GM21528 (cell line): Measurements from ENCODE around the gene OGG1.

Experiments used
- ATAC-seq: cut with Tn5 transposase; IDR thresholded peaks from one replicate; pipeline ENCODE4 v1.9.1; 2021; ENCODE audit warnings: mild to moderate bottlenecking, moderate library complexity; ENCODE audit not compliant: unreplicated experiment, low FRiP score

Gene OGG1

DNA sequence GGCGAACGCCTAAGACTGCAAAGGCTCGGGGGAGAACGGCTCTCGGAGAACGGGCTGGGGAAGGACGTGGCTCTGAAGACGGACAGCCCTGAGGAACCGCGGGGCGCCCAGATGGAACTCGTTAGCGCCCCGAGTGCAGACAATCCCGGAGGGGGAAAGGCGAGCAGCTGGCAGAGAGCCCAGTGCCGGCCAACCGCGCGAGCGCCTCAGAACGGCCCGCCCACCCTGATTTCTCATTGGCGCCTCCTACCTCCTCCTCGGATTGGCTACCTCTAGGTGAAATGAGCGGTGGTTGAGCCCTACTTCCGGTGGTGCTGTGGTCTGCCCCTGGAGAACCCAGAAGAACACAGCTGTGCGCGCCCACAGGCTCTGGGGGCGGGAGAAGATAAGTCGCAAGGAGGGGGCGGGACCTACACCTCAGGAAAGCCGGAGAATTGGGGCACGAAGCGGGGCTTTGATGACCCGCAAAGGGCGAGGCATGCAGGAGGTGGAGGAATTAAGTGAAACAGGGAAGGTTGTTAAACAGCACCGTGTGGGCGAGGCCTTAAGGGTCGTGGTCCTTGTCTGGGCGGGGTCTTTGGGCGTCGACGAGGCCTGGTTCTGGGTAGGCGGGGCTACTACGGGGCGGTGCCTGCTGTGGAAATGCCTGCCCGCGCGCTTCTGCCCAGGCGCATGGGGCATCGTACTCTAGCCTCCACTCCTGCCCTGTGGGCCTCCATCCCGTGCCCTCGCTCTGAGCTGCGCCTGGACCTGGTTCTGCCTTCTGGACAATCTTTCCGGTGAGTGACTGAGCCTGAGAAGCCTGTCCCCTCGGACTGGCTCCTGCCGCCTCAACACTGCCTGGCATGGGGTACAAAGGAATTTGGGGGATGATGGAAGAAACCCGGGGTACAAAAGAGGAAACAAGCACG lies at the start of gene OGG1:
Gene OGG1 (plus strand): TSS at position 308 of the 911 bp plus-strand sequence. CDS start 335 bp downstream, at position 643.
- peak; percentile 92 for ATAC-seq

- no peak for ATAC-seq
These were observed 49.2 kb upstream of the OGG1 start for GRCh38 chr3:9700536-9700935.

GRCh38 chr3:9701006-9701405 lies 48.7 kb upstream of the OGG1 start:
- no peak for ATAC-seq

DNA sequence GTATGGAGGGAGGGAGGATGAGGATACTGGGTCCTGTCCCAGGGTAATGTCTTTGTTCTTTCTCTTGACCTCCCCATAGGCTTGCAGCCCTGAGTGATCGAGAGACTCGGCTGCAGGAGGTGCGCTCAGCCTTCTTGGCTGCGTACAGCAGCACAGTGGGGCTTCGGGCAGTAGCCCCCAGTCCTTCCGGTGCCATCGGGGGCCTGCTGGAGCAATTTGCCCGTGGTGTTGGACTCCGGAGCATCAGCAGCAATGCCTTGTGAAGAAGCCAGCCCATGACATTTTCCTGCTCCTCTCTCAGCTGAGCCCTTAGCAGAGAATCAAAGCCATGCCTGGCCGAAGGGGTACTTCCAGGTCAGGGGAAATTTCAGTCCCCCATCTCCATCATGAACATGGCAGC lies 48.0 kb upstream of the OGG1 start:
- ATAC-seq, result no peak

GRCh38 chr3:9703240-9703639 lies 46.5 kb upstream of the OGG1 start:
- ATAC-seq, result no peak

DNA sequence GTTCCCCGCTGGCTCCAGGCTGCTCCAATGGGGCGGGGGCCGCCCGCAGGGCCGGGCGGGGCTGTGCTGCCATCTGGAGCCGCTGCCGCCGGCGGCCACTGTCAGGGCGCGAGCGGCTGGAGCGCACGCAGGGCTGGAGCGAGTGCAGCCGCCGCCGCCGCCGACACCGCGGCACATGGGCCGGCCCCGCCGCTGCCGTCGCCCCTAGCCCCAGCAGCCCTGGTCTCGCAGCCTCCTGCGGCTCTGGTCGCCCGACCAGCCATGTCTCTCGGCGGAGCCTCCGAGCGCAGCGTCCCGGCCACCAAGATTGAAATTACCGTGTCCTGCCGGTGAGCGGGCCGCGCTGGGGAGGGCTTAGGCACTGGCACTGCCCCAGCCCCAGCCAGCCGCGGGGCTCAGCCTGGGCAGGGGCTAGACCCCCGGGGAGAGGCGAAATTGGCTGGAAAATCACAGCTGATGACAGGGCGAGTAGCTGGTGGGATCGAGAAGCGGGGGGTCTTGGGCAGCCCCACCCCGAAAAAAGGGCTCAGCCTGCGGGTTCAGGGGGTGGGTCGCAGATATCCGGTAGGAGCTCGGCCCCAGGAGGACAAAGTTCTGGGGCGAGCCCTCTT lies 45.9 kb upstream of the OGG1 start, which contains the start of gene CPNE9:
Gene CPNE9 (plus strand): TSS at position 98 of the 611 bp plus-strand sequence. CDS start 164 bp downstream, at position 262.
- ATAC-seq, result no peak

DNA sequence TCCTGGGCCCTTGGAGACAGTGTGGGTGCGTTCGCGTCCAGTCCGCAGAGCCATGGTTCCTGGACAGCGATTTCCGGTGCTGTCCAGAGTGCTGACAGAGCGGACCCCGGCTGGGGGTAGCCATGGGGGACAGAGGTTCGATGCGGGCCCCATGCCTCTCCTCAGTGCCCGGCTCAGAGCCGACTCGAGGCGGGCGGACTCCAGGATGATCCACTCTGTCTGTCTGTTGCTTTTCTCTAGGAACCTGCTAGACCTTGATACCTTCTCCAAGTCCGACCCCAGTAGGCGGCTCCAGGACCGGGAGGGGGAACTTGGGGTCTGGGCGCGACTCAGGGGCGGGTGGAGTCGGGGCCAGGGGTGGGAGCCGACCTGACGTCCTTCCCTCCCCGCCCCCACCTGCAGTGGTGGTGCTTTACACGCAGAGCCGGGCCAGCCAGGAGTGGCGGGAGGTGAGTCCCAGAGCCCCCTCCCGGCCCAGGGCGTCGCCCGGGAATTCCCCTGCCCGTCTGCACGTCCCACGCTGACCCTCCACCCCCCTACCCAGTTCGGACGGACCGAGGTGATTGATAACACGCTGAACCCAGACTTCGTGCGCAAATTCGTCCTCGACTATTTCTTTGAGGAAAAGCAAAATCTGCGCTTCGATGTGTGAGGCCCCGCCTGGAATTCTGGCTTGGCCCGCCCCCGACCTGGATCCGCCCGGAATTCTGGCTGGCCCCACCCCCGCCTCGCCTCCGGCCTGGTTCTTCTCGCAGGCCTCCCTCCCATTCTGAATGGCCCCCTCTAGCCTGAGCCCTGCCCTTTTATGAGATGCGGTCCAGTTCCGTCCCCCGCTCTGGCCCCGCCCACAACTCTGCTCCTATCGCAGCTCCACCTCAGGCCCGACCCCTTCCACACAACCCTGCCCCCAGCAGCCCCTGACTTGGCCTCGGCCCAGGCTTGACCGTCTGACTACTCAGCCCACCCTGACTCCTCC lies 45.1 kb upstream of the OGG1 start:
- ATAC-seq, result no peak

DNA sequence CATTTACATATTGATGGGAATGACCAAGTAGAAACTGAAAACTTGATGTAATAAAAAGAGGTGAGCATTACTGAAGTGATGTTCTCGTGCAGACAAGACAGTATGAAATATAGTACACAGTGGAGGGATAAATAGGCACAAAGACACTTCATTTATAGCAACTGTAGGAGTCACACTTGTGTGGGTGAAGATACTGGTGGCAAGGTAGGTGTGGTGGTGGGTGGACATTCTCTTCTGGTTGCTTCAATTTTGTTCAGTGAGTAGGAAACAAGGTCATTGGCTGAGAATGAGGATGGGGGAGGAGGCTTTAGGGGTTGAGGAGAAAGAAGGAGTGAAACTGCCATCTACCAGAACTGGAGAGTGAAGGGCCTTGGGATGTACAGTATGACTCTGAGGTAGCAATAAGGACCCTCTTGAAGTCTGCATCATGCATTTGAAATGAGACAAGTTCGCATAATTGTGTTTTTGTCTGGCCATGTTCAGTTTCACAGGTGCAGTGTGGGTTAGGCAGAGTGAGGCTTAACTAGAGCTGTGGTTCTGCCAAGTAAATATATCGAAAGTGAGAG lies 39.5 kb upstream of the OGG1 start:
- ATAC-seq, result no peak

DNA sequence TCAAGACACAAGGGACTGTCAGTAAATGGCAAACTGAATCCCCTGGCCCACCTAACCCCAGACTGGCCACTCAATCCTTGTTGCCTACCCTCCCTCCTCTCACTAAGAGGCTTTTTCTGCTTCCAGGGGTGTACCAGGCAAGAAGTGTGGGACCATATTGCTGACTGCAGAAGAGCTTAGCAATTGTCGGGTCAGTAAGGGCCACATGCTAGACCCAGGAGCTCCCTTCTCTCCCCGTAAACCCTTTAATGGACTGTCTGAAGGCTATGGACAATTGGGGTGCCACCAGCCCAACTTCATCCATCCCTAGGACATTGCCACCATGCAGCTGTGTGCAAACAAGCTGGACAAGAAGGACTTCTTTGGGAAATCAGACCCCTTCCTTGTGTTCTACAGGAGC lies 37.3 kb upstream of the OGG1 start:
- ATAC-seq, result no peak

- ATAC-seq, result no peak
These were observed 36.6 kb upstream of the OGG1 start for GRCh38 chr3:9713142-9713541.

DNA sequence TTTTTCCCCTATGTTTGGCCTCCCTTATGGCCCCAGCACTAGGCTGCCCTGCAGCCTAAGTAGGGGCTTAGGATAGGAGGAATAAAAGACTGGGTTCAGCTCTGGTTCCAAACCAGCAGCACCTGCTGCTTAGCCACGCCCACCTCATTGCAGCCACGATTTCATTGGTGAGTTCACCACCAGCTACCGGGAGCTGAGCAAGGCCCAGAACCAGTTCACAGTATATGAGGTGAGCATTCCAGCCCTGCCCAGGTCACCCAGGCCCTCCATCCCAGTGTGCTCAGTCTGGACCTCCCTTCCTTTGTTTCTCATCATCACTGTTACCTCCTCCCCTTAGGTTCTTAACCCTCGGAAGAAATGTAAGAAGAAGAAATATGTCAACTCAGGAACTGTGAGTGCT lies 34.6 kb upstream of the OGG1 start:
- no peak for ATAC-seq

DNA sequence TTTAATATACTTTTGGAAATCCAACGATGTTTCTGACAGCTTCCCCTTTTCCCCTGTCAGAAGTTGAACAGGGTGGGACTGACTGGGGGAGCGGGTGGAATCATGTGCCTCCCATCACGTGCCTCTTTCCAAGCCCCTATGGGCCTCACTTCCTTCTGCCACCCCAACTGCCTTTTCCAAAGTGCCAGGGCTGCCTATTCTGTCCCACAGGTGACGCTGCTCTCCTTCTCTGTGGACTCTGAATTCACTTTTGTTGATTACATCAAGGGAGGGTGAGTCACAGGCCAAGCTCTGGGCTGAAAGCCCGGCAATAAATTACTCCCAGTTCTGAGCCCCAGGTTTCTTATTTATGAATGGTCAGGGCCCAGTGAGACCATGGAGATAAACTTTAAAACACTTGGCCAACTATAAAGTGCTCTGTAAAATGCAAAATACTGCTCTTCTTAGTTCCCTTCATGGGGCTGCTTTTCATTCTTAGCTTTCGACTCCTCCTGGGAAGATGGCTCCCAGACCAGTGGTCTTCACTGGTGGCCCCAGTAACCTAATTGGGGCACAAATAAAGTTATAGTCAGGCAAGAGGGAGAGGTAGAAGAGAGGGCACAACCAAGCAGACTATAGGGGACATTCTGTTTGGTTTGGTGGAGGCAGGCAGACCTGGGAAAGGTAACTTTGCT lies 33.9 kb upstream of the OGG1 start:
- no peak for ATAC-seq

GRCh38 chr3:9716801-9717555 lies 32.8 kb upstream of the OGG1 start:
- ATAC-seq, result no peak

- ATAC-seq, result no peak
These were observed 32.2 kb upstream of the OGG1 start for GRCh38 chr3:9717563-9717962.

DNA sequence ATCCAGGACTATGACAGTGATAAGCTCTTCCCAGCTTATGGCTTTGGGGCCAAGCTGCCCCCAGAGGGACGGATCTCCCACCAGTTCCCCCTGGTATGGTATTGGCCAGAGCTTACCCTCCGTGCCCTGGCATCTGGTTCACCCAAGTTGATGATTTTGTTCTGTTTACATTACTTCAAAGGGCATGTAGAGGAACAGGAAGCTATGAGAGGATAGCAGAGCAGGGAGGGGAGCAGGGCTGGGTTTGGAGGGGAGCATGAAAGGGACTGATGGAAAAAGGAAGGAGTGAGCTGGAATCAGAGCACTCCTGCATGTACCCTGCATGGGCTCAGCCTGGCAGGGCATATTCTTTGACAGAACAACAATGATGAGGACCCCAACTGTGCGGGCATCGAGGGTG lies 31.6 kb upstream of the OGG1 start:
- ATAC-seq, result no peak

- no peak for ATAC-seq
These were observed 28.6 kb upstream of the OGG1 start for GRCh38 chr3:9721015-9721699.

GRCh38 chr3:9721700-9722060 lies 28.1 kb upstream of the OGG1 start:
- no peak for ATAC-seq

DNA sequence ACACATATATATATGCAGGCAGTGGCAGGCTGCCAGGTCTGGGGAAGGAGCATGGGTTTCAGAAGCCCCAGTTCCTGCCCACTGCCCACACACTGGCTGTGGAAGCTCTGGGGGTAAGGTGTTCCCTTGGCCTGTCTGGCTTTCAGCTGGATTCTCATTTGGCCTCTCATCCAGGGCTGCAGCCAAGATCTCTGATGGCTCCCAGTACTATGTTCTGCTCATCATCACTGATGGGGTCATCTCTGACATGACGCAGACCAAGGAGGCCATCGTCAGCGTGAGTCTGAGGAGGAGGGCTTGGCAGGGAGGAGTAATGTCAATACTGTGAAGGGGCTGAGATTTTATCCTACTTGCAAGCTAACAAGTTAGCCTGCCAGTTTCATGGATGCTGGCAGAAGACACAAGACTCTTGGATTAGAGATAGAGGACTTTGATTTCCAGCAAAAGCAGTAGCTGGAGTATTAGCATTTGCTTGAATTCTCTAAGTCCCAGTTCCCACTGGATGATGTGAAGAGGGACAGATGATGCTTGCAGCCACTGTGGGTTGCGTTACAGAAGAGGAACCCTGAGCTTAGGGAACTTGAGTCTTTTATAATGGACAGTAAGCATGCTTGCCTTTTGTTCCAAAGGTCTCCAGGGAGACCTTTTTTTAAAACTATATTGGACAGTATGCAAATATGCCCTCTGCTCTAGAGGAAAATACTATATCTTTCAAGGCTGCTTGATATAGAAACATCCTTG lies 23.8 kb upstream of the OGG1 start:
- no peak for ATAC-seq
